GM12874 (cell line): ENCODE data around the gene ASB1.

Experiments
- CTCF ChIP-seq: IDR thresholded peaks from 2 replicates; pipeline ENCODE4 v1.5.1; 2011; ENCODE audit warnings: low read depth, mild to moderate bottlenecking, control low read depth, low read length, moderate library complexity; ENCODE audit not compliant: insufficient read depth

The ASB1 gene

GRCh38 chr2:238406221-238406997 is 20.3 kb upstream of the ASB1 start:
- TF ChIP-seq CTCF: no peak

- no peak for TF ChIP-seq CTCF
Observed at GRCh38 chr2:238406998-238407285, 19.8 kb upstream of the ASB1 start.

GRCh38 chr2:238407566-238407965 is 19.2 kb upstream of the ASB1 start:
- no peak for TF ChIP-seq CTCF

GRCh38 chr2:238408615-238409340 is 17.9 kb upstream of the ASB1 start:
- no peak for TF ChIP-seq CTCF

GRCh38 chr2:238409341-238410199 is 17.2 kb upstream of the ASB1 start:
- TF ChIP-seq CTCF: no peak

GRCh38 chr2:238412067-238412767 is 14.5 kb upstream of the ASB1 start:
- no peak for TF ChIP-seq CTCF
